ENCODE measurements around the gene ERCC4. TPM values are rescaled to one million over a fixed set of nuclear protein-coding genes. Genes with fewer than 3 reads are reported as not detected.
A peak's percentile ranks its signal among the peaks of the same experiment; 100 is the strongest.

Gene ERCC4
- total and polyA plus RNA-seq, 2 experiments from 2014 or later = 5.4 to 21.6 TPM

DNA sequence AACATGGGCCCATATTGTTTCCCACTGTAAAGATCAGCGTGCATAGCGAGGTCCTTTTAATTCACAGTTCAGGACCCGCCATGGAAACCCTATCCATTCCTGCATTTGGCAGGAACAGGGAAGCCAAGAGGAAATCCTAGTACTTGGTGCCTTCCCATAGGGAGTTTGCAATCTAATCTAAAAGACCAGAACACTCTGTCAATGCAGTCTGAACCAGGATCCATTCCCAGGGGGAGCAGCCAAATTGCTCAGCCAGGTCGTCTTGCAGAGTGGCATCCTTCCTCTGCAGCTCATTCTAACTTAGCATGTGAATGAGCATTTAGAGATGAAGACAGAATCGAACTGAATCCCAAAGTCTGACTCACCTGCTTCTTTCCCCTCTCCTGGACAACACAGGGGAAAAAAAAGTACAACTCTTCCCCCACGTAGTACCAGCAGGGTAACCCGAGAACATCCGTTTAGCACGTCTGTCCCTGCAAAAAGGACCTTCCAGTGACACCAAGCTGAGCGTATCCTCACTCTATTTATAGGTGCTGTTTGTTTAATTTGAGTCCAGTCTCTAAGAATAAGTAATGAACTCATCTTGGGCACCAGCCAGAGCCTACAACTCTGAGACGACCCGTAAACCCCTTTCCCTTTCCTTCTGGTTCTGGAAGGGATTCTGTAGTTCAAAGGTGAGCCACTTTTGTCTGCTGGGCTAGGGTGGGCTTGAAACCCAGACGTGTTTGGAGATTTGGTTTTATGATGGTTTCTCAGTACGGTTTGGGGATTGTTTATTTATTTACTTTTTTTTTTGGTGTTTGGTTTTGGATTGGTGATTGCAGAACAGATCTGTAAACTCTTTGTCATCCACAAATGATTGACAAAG lies 74.5 kb downstream of the ERCC4 start:
- peaks cover 7% of the 10 kb centered on the region; the same call in 1 of the 2 replicates for H3K4me1 ChIP-seq (ENCODE audit: insufficient read depth)
- H3K4me2 ChIP-seq = no peak overlapping the region
- H3K4me3 ChIP-seq = no peak overlapping the region
- Mint-ChIP-seq H3K27ac (no peak overlapping the region), H3K36me3 (ENCODE audit: low read depth) (no peaks in the 10 kb centered on the region), H3K4me1 (peaks cover 11% of the 10 kb centered on the region), H3K9me3 (no peaks in the 10 kb centered on the region), H3K27me3 (ENCODE audit: insufficient read depth, low read depth, poor library complexity) (peaks cover 4% of the 10 kb centered on the region), H3K4me3 (no peak overlapping the region)
- DNase-seq (ENCODE audit: low spot score) (no peak), ATAC-seq (no peak; the same call in 2 of the 3 replicates)
- H2AFZ ChIP-seq = 0 out of 2 replicates have a peak overlapping the region, but pooled peaks have one; percentile 25
- no peaks in the 10 kb centered on the region for H3K27me3 ChIP-seq (ENCODE audit: insufficient read depth)
- no peaks in the 10 kb centered on the region for H3K79me2 ChIP-seq (replicated peaks; ENCODE audit: insufficient read depth)
- no peaks in the 10 kb centered on the region for H3F3A ChIP-seq (replicated peaks; ENCODE audit: low read depth)
- no peaks in the 10 kb centered on the region for H3K36me3 ChIP-seq (ENCODE audit: insufficient read depth)
- H3K9me2 ChIP-seq (ENCODE audit: insufficient read depth) = no peaks in the 10 kb centered on the region
- no peaks in the 10 kb centered on the region for H4K20me1 ChIP-seq (replicated peaks; ENCODE audit: insufficient read depth)
- no peak for TF ChIP-seq NANOG (IDR thresholded peaks at IDR 0.05; ENCODE audit: borderline replicate concordance)
- no peak for TF ChIP-seq ZNF331 (CRISPR knock-in tag; IDR thresholded peaks at IDR 0.05; ENCODE audit: low read depth)
- TF ChIP-seq, protein P1, sequence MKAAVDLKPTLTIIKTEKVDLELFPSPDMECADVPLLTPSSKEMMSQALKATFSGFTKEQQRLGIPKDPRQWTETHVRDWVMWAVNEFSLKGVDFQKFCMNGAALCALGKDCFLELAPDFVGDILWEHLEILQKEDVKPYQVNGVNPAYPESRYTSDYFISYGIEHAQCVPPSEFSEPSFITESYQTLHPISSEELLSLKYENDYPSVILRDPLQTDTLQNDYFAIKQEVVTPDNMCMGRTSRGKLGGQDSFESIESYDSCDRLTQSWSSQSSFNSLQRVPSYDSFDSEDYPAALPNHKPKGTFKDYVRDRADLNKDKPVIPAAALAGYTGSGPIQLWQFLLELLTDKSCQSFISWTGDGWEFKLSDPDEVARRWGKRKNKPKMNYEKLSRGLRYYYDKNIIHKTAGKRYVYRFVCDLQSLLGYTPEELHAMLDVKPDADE (IDR thresholded peaks at IDR 0.05) = no peak
- no peak for TF ChIP-seq STAT1 (IDR thresholded peaks at IDR 0.05; ENCODE audit: unreplicated experiment)
- TF ChIP-seq EZH2 (IDR thresholded peaks at IDR 0.05; ENCODE audit: low read depth, unreplicated experiment) = no peak
- TF ChIP-seq, protein P2, sequence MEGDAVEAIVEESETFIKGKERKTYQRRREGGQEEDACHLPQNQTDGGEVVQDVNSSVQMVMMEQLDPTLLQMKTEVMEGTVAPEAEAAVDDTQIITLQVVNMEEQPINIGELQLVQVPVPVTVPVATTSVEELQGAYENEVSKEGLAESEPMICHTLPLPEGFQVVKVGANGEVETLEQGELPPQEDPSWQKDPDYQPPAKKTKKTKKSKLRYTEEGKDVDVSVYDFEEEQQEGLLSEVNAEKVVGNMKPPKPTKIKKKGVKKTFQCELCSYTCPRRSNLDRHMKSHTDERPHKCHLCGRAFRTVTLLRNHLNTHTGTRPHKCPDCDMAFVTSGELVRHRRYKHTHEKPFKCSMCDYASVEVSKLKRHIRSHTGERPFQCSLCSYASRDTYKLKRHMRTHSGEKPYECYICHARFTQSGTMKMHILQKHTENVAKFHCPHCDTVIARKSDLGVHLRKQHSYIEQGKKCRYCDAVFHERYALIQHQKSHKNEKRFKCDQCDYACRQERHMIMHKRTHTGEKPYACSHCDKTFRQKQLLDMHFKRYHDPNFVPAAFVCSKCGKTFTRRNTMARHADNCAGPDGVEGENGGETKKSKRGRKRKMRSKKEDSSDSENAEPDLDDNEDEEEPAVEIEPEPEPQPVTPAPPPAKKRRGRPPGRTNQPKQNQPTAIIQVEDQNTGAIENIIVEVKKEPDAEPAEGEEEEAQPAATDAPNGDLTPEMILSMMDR (conservative IDR thresholded peaks at IDR 0.05; ENCODE audit: low read depth in 2 of 2) = no peak
- TF ChIP-seq, protein P3, sequence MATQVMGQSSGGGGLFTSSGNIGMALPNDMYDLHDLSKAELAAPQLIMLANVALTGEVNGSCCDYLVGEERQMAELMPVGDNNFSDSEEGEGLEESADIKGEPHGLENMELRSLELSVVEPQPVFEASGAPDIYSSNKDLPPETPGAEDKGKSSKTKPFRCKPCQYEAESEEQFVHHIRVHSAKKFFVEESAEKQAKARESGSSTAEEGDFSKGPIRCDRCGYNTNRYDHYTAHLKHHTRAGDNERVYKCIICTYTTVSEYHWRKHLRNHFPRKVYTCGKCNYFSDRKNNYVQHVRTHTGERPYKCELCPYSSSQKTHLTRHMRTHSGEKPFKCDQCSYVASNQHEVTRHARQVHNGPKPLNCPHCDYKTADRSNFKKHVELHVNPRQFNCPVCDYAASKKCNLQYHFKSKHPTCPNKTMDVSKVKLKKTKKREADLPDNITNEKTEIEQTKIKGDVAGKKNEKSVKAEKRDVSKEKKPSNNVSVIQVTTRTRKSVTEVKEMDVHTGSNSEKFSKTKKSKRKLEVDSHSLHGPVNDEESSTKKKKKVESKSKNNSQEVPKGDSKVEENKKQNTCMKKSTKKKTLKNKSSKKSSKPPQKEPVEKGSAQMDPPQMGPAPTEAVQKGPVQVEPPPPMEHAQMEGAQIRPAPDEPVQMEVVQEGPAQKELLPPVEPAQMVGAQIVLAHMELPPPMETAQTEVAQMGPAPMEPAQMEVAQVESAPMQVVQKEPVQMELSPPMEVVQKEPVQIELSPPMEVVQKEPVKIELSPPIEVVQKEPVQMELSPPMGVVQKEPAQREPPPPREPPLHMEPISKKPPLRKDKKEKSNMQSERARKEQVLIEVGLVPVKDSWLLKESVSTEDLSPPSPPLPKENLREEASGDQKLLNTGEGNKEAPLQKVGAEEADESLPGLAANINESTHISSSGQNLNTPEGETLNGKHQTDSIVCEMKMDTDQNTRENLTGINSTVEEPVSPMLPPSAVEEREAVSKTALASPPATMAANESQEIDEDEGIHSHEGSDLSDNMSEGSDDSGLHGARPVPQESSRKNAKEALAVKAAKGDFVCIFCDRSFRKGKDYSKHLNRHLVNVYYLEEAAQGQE (IDR thresholded peaks at IDR 0.05; ENCODE audit: unreplicated experiment) = no peak
- TF ChIP-seq JUNB (IDR thresholded peaks at IDR 0.05; ENCODE audit: unreplicated experiment) = no peak
- no peak for TF ChIP-seq ZNF114 (CRISPR knock-in tag; IDR thresholded peaks at IDR 0.05)
- no peak overlapping the region for H3K27ac ChIP-seq (ENCODE audit: low read depth)

All from GM23338 (cell line).